ENCODE results near the gene ARHGEF11. TPM values are rescaled to one million over a fixed set of nuclear protein-coding genes. Genes with fewer than 3 reads are reported as not detected.

The ARHGEF11 gene
- total and polyA plus RNA-seq, 2 experiments from 2014 or later: 25.0 to 26.9 TPM

- H3K4me2 ChIP-seq: no peak overlapping the region
These were observed 139.2 kb downstream of the ARHGEF11 start for GRCh38 chr1:156906206-156906906.

GRCh38 chr1:156905651-156906050 lies 139.9 kb downstream of the ARHGEF11 start:
- H3K4me1 ChIP-seq (ENCODE audit: insufficient read depth): peaks cover 3% of the 10 kb centered on the region
- H3K27ac ChIP-seq: no peak overlapping the region
- H3K4me2 ChIP-seq: no peak overlapping the region
- no peaks in the 10 kb centered on the region for H3K36me3 ChIP-seq (replicated peaks; ENCODE audit: insufficient read depth, low read depth)
- H3K9me2 ChIP-seq (replicated peaks; ENCODE audit: insufficient read depth): no peaks in the 10 kb centered on the region
- H2AFZ ChIP-seq: no peak overlapping the region
- no peaks in the 10 kb centered on the region for H3K79me2 ChIP-seq
- no peak for TF ChIP-seq EZH2 (IDR thresholded peaks at IDR 0.05; ENCODE audit: borderline replicate concordance)
- TF ChIP-seq EZH2phosphoT487 (IDR thresholded peaks at IDR 0.05; ENCODE audit: low read depth, severe bottlenecking, unreplicated experiment): no peak
- no peak for TF ChIP-seq CTCF (IDR thresholded peaks at IDR 0.05; ENCODE audit: poor library complexity)
- H4K20me1 ChIP-seq (ENCODE audit: insufficient read depth, poor library complexity, severe bottlenecking): no peaks in the 10 kb centered on the region
- no peaks in the 10 kb centered on the region for H3K9me3 ChIP-seq (ENCODE audit: low read depth)
- no peak overlapping the region for H3K4me3 ChIP-seq
- DNase-seq (ENCODE audit: low spot score): no peak
- 58% methylated on average over 4 of the region's 4 CpGs for WGBS (ENCODE audit: low lambda C conversion rate, missing lambda C conversion rate)
- H3K27me3 ChIP-seq: no peaks in the 10 kb centered on the region

More at GRCh38 chr1:156906206-156906906, 139.2 kb downstream of the ARHGEF11 start:
- WGBS (ENCODE audit: low lambda C conversion rate, missing lambda C conversion rate): 95% methylated on average over 16 of the region's 16 CpGs
- no peak overlapping the region for H3K27ac ChIP-seq
- H3K9me3 ChIP-seq (ENCODE audit: low read depth): no peaks in the 10 kb centered on the region
- H3K9me2 ChIP-seq (replicated peaks; ENCODE audit: insufficient read depth): no peaks in the 10 kb centered on the region
- H3K36me3 ChIP-seq (replicated peaks; ENCODE audit: insufficient read depth, low read depth): no peaks in the 10 kb centered on the region
- H2AFZ ChIP-seq: no peak overlapping the region
- no peak for TF ChIP-seq EZH2 (IDR thresholded peaks at IDR 0.05; ENCODE audit: borderline replicate concordance)
- no peak for TF ChIP-seq CTCF (IDR thresholded peaks at IDR 0.05; ENCODE audit: poor library complexity)
- TF ChIP-seq EZH2phosphoT487 (IDR thresholded peaks at IDR 0.05; ENCODE audit: low read depth, severe bottlenecking, unreplicated experiment): no peak
- H3K79me2 ChIP-seq: no peaks in the 10 kb centered on the region
- H4K20me1 ChIP-seq (ENCODE audit: insufficient read depth, poor library complexity, severe bottlenecking): no peaks in the 10 kb centered on the region
- DNase-seq (ENCODE audit: low spot score): no peak
- H3K27me3 ChIP-seq: no peaks in the 10 kb centered on the region
- no peak overlapping the region for H3K4me3 ChIP-seq
- H3K4me1 ChIP-seq (ENCODE audit: insufficient read depth): peaks cover 4% of the 10 kb centered on the region

- no peaks in the 10 kb centered on the region for H3K4me1 ChIP-seq (ENCODE audit: insufficient read depth)
- H3K27ac ChIP-seq: no peak overlapping the region
- H3K36me3 ChIP-seq (replicated peaks; ENCODE audit: insufficient read depth, low read depth): no peaks in the 10 kb centered on the region
- H3K4me2 ChIP-seq: no peak overlapping the region
- H2AFZ ChIP-seq: no peak overlapping the region
- no peaks in the 10 kb centered on the region for H3K27me3 ChIP-seq
- H3K4me3 ChIP-seq: no peak overlapping the region
- H4K20me1 ChIP-seq (ENCODE audit: insufficient read depth, poor library complexity, severe bottlenecking): no peaks in the 10 kb centered on the region
- DNase-seq (ENCODE audit: low spot score): no peak
- TF ChIP-seq EZH2phosphoT487 (IDR thresholded peaks at IDR 0.05; ENCODE audit: low read depth, severe bottlenecking, unreplicated experiment) (no peak), CTCF (IDR thresholded peaks at IDR 0.05; ENCODE audit: poor library complexity) (no peak), EZH2 (IDR thresholded peaks at IDR 0.05; ENCODE audit: borderline replicate concordance) (no peak)
- H3K9me2 ChIP-seq (replicated peaks; ENCODE audit: insufficient read depth): no peaks in the 10 kb centered on the region
- H3K9me3 ChIP-seq (ENCODE audit: low read depth): no peaks in the 10 kb centered on the region
- no peaks in the 10 kb centered on the region for H3K79me2 ChIP-seq
- WGBS (ENCODE audit: low lambda C conversion rate, missing lambda C conversion rate): 90% methylated on average over 14 of the region's 16 CpGs
These were observed 140.4 kb downstream of the ARHGEF11 start for GRCh38 chr1:156905176-156905575.

Data from hepatocyte (in vitro differentiated cells).